ENCODE results near the gene SIRT3.

DNA sequence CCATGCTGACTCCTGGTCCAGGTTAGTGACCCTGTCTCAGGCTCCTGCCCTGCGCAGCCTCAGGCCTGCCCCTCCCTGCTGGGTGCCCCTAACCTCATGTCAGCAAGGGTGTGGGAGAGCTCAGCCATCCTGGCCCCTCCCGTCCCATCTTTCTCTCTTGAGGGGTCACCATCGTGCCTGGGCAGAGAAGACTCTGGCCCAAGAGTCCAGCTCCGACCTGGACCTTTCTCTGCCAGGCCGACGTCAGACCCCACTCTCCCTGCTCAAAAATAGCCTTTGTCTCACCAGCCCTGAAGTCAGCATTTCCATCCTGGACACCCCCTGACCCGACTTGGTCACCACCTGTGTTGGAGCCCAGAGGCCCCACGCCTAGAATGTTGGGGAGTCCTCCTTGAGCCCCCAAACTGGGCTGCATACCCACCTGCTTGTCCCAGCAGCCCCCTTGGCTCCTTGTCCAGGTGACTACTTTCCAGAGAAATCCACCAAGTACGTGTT, 38.4 kb downstream of the SIRT3 start:
- TF ChIP-seq, protein P1, sequence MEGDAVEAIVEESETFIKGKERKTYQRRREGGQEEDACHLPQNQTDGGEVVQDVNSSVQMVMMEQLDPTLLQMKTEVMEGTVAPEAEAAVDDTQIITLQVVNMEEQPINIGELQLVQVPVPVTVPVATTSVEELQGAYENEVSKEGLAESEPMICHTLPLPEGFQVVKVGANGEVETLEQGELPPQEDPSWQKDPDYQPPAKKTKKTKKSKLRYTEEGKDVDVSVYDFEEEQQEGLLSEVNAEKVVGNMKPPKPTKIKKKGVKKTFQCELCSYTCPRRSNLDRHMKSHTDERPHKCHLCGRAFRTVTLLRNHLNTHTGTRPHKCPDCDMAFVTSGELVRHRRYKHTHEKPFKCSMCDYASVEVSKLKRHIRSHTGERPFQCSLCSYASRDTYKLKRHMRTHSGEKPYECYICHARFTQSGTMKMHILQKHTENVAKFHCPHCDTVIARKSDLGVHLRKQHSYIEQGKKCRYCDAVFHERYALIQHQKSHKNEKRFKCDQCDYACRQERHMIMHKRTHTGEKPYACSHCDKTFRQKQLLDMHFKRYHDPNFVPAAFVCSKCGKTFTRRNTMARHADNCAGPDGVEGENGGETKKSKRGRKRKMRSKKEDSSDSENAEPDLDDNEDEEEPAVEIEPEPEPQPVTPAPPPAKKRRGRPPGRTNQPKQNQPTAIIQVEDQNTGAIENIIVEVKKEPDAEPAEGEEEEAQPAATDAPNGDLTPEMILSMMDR (tag by site-specific recombination; IDR thresholded peaks at IDR 0.05): no peak
- TF ChIP-seq HOXA7 (CRISPR knock-in tag; IDR thresholded peaks at IDR 0.05; ENCODE audit: borderline replicate concordance): no peak
- TF ChIP-seq, protein P2, sequence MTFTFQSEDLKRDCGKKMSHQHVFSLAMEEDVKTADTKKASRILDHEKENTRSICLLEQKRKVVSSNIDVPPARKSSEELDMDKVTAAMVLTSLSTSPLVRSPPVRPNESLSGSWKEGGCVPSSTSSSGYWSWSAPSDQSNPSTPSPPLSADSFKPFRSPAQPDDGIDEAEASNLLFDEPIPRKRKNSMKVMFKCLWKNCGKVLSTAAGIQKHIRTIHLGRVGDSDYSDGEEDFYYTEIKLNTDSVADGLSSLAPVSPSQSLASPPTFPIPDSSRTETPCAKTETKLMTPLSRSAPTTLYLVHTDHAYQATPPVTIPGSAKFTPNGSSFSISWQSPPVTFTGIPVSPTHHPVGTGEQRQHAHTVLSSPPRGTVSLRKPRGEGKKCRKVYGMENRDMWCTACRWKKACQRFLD (tag by site-specific recombination; IDR thresholded peaks at IDR 0.05): no peak
- no peak for TF ChIP-seq HOXC10 (CRISPR knock-in tag; IDR thresholded peaks at IDR 0.05)
- no peak for TF ChIP-seq ZNF792 (tag by site-specific recombination; IDR thresholded peaks at IDR 0.05)
- TF ChIP-seq ZNF157 (tag by site-specific recombination; IDR thresholded peaks at IDR 0.05): no peak
